GM12878 (cell line): Measurements from ENCODE around the gene ZFC3H1. TPM values are rescaled to one million over a fixed set of nuclear protein-coding genes. Genes with fewer than 3 reads are reported as not detected.

Source experiments
- BACH1 ChIP-seq: fragments of 450-650 bp; IDR thresholded peaks from 2 replicates; pipeline ENCODE4 v1.6.1; 2017; ENCODE audit warnings: mild to moderate bottlenecking, borderline replicate concordance
- E2F4 ChIP-seq: IDR thresholded peaks from 2 replicates; pipeline ENCODE4 v1.6.1; 2012; ENCODE audit warnings: low read depth, low read length, improper control_type of control experiment
- GATAD2B ChIP-seq: fragments of 450-650 bp; conservative IDR thresholded peaks from 2 replicates; pipeline ENCODE4 v1.6.1; 2017; ENCODE audit warnings: low read depth, mild to moderate bottlenecking, moderate library complexity
- HCFC1 ChIP-seq: fragments of 150-350 bp; IDR thresholded peaks from 2 replicates; pipeline ENCODE4 v1.6.1; 2014; ENCODE audit warnings: low read length
- IKZF2 ChIP-seq, 2 experiments: fragments of 450-650 bp; IDR thresholded peaks; 2 replicates each; pipeline ENCODE4 v1.6.1; 2017; ENCODE audit warnings: mild to moderate bottlenecking in 2 of 2, moderate library complexity in 2 of 2
- MEF2A ChIP-seq: IDR thresholded peaks from 2 replicates; pipeline ENCODE4 v1.6.1; 2011; ENCODE audit warnings: low read depth, mild to moderate bottlenecking, low read length, moderate library complexity; ENCODE audit not compliant: insufficient read depth
- MLLT1 ChIP-seq: fragments of 450-650 bp; IDR thresholded peaks from 2 replicates; pipeline ENCODE4 v1.6.1; 2016; ENCODE audit warnings: mild to moderate bottlenecking
- MYB ChIP-seq: fragments of 150-350 bp; IDR thresholded peaks from 2 replicates; pipeline ENCODE4 v1.6.1; 2014; ENCODE audit warnings: mild to moderate bottlenecking, low read depth, low read length, borderline replicate concordance
- NFIC ChIP-seq: IDR thresholded peaks from 2 replicates; pipeline ENCODE4 v1.6.1; 2012; ENCODE audit warnings: low read depth, mild to moderate bottlenecking, inconsistent platforms, low read length, moderate library complexity
- NFXL1 ChIP-seq: fragments of 450-650 bp; IDR thresholded peaks from 2 replicates; pipeline ENCODE4 v1.6.1; 2017; ENCODE audit warnings: antibody characterized with exemption, mild to moderate bottlenecking, borderline replicate concordance
- NR2C2 ChIP-seq: IDR thresholded peaks from 2 replicates; pipeline ENCODE4 v1.6.1; 2011; ENCODE audit warnings: borderline replicate concordance, low read depth; ENCODE audit not compliant: control insufficient read depth, insufficient read length
- RAD51 ChIP-seq: fragments of 450-650 bp; IDR thresholded peaks from 2 replicates; pipeline ENCODE4 v1.6.1; 2016; ENCODE audit warnings: moderate library complexity, mild to moderate bottlenecking, inconsistent platforms
- RELA ChIP-seq: fragments of 450-650 bp; IDR thresholded peaks from 2 replicates; pipeline ENCODE4 v1.8.0; 2014; ENCODE audit warnings: borderline replicate concordance; ENCODE audit not compliant: partially characterized antibody
- SP1 ChIP-seq: IDR thresholded peaks from one replicate; pipeline ENCODE4 v1.6.1; 2011; ENCODE audit warnings: low read depth, low read length
- ZBTB40 ChIP-seq: fragments of 450-650 bp; IDR thresholded peaks from 2 replicates; pipeline ENCODE4 v1.6.1; 2016; ENCODE audit warnings: mild to moderate bottlenecking, moderate library complexity, borderline replicate concordance
- ZNF274 ChIP-seq: IDR thresholded peaks from one replicate; pipeline ENCODE4 v1.8.0; 2011; ENCODE audit not compliant: insufficient read length, insufficient read depth
- polyA plus RNA-seq, 11 experiments: library from polyadenylated mRNA; depleted of rRNA in 4 of 11; unstranded in 6 of 11; stranded (reverse) in 5 of 11; fragments of >200 nt; fragmentation: Nextera tagmentation in 4 of 11; fragmentation: Illumina TruSeq in 1 of 11; extraction: Ambion mirVana in 4 of 11; extraction: Trizol in 1 of 11; gene quantifications; 1 replicate in 1 of 11; 2 replicates in 10 of 11; pipeline versions ENCODE4 v1.2.1 to v1.2.3, GENCODE V29; 2011 to 2016; ENCODE audit warnings: inconsistent platforms in 2 of 11, missing spikeins in 2 of 11, low read depth in 1 of 11
- total RNA-seq, 4 experiments: library from RNA; depleted of rRNA in 3 of 4; stranded (reverse); fragments of >200 nt in 3 of 4; fragmentation: Illumina TruSeq in 1 of 4; extraction: Trizol in 1 of 4; gene quantifications; 2 replicates each; pipeline versions ENCODE4 v1.2.1 to v1.2.3, GENCODE V29; 2013 to 2021
- TF ChIP-seq, protein P1 (sequence below): IDR thresholded peaks from 2 replicates; pipeline ENCODE4 v1.6.1; 2012; ENCODE audit warnings: low read depth, low read length, improper control_type of control experiment
- TF ChIP-seq, protein P2 (sequence below): fragments of 450-650 bp; IDR thresholded peaks from 2 replicates; pipeline ENCODE4 v1.6.1; 2017; ENCODE audit warnings: mild to moderate bottlenecking, moderate library complexity

Gene ZFC3H1
- total and polyA plus RNA-seq, 10 of the 15 experiments (the other 5 are each of a cell fraction or from before 2014, with no cell fraction given) = 11.2 to 88.7 (median 25.9) TPM

DNA sequence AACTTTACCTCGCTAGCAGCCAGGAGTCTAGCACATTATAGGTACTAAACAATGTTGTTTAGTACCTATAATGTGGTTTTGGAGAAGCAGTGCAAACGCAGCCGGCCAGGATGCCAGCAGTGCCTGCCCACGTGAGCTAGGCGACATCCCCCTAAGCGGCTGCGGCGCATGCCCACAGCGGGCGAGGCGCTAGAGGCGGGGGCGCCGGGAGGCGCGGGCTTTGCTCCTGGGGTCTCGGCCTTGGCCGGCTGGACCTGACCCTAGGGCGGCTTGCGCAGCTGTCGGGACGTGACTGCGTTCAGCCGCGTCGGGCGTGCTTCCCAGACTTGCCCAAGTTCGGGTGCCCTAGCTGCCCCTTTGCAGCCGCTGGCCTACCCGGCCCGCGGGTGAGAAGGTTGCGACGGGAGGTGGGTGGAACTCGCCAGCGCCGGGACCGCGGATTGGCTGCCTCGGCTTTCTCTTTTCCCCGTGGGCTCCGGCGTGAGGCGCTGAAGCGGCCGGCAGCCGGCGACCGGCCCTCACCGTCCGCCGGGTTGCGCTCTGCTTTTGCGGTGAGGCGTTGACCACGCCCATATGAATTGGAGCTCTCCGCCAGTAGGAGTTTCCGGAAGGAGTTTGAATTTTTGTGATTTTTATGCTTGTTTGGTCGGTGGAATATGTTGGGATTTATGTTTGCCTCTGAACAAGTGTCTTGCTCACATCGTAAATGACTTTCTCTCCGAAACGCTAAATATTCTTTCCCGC, 22.4 kb upstream of the ZFC3H1 start, which contains the start of gene TMEM19 (continued):
- TF ChIP-seq MLLT1 (peak; percentile 54), NFIC (no peak), RAD51 (peak; percentile 69; the same call in 1 of the 2 replicates), IKZF2 (IDR thresholded peaks at IDR 0.05) (peak in 1 of 2 experiments; percentile 8; a peak in 1 of 4 replicates), E2F4 (no peak), MEF2A (0 out of 2 replicates have a peak, but pooled peaks have one; percentile 15), RELA (peak; percentile 56), NFXL1 (no peak), SP1 (no peak), BACH1 (peak; percentile 83), NR2C2 (no peak), HCFC1 (no peak), MYB (no peak), ZBTB40 (no peak), GATAD2B (peak; percentile 96), ZNF274 (no peak)
- TF ChIP-seq, protein P1, sequence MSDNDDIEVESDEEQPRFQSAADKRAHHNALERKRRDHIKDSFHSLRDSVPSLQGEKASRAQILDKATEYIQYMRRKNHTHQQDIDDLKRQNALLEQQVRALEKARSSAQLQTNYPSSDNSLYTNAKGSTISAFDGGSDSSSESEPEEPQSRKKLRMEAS = peak; percentile 85
- TF ChIP-seq, protein P2, sequence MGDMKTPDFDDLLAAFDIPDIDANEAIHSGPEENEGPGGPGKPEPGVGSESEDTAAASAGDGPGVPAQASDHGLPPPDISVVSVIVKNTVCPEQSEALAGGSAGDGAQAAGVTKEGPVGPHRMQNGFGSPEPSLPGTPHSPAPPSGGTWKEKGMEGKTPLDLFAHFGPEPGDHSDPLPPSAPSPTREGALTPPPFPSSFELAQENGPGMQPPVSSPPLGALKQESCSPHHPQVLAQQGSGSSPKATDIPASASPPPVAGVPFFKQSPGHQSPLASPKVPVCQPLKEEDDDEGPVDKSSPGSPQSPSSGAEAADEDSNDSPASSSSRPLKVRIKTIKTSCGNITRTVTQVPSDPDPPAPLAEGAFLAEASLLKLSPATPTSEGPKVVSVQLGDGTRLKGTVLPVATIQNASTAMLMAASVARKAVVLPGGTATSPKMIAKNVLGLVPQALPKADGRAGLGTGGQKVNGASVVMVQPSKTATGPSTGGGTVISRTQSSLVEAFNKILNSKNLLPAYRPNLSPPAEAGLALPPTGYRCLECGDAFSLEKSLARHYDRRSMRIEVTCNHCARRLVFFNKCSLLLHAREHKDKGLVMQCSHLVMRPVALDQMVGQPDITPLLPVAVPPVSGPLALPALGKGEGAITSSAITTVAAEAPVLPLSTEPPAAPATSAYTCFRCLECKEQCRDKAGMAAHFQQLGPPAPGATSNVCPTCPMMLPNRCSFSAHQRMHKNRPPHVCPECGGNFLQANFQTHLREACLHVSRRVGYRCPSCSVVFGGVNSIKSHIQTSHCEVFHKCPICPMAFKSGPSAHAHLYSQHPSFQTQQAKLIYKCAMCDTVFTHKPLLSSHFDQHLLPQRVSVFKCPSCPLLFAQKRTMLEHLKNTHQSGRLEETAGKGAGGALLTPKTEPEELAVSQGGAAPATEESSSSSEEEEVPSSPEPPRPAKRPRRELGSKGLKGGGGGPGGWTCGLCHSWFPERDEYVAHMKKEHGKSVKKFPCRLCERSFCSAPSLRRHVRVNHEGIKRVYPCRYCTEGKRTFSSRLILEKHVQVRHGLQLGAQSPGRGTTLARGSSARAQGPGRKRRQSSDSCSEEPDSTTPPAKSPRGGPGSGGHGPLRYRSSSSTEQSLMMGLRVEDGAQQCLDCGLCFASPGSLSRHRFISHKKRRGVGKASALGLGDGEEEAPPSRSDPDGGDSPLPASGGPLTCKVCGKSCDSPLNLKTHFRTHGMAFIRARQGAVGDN = peak; percentile 75
